HG02970 (cell line): Measurements from ENCODE around the gene TRAF5.

Experiments
- ATAC-seq: cut with Tn5 transposase; IDR thresholded peaks from one replicate; pipeline ENCODE4 v1.9.1; 2021; ENCODE audit warnings: mild to moderate bottlenecking, moderate library complexity, moderate number of reproducible peaks; ENCODE audit not compliant: unreplicated experiment, low FRiP score

TRAF5 gene

GRCh38 chr1:211326140-211326527, 499 bp upstream of the TRAF5 start:
- no peak for ATAC-seq

GRCh38 chr1:211327346-211327921, 801 bp downstream of the TRAF5 start:
- no peak for ATAC-seq

- ATAC-seq, result no peak
Measured at GRCh38 chr1:211328084-211328694, 1.6 kb downstream of the TRAF5 start.

GRCh38 chr1:211328866-211329475, 2.3 kb downstream of the TRAF5 start:
- no peak for ATAC-seq

- no peak for ATAC-seq
Measured at GRCh38 chr1:211329764-211330201, 3.1 kb downstream of the TRAF5 start.

GRCh38 chr1:211330282-211330936, 3.8 kb downstream of the TRAF5 start:
- ATAC-seq, result no peak

DNA sequence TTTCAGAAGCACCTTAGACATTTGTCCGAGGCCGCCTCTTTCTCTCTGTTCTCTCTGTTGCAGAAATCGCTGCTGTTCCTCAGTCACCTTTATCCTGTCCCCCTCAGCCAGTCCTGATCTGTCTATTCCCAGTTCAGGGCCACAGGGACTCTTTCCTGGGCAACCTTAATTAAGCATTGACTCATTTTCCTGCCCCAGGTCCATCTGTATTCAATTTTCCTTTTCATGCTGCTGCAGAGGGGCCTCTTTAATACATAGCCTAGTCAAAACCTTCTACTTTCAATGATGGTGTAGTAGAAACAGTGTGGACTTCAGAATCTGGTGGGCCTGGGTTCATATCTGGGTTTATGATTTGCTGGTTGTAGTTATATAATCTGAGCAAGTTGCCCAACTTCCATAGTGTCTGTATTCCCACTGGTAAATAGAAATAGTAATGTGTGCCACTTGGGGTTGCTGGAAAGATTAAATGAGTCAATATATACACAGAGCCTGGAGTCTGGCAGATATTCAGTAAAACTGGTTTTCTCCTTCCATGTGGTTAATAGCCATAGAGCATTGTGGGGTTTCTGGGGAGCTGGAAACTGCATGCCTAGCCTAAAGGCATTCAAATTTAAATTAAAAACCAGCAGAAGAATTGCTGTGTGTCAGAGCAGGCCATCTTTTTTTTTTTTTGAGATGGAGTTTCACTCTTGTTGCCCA, 4.5 kb downstream of the TRAF5 start:
- no peak for ATAC-seq

- ATAC-seq, result no peak
Measured at GRCh38 chr1:211332036-211332616, 5.5 kb downstream of the TRAF5 start.

DNA sequence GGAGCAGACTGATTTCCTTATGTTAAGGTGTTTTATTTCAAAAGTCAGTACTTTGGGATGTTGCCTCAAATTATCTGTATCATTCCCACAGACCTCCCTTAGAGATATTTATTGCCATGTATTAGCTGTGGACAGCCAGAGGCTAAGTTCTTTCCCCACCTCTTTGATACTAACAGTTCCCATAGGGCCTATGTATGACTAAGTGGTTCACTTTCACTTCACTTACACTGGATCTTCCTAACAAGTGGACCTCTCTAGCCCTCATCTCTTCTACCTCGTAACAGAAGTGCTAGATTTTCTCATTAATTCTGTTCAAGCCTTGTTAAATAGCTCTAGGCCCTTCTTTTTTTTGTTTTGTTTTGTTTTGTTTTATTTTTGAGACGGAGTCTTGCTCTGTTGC, 6.2 kb downstream of the TRAF5 start:
- no peak for ATAC-seq

GRCh38 chr1:211333906-211334305, 7.3 kb downstream of the TRAF5 start:
- no peak for ATAC-seq

DNA sequence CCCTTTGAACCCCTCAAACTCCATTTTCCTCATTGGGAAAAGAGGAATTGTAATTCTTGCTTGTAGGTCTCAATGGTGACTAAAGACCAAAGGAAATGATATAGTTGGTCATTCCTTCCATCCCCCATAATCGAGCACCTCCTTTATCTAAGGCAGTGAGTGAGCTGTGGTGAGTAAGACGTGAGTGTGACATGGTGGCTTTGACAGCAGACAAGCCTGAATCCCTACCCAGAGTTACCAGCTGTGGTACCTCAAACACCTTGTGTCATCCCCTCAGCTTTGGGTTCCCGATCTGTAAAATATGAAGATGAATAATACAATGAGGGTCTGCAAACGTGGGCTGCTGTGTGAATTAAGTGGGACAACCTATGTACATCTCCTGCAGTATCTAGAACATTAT, 8.4 kb downstream of the TRAF5 start:
- no peak for ATAC-seq

GRCh38 chr1:211335522-211336157, 9.0 kb downstream of the TRAF5 start:
- no peak for ATAC-seq

GRCh38 chr1:211336161-211336560, 9.5 kb downstream of the TRAF5 start:
- no peak for ATAC-seq

- ATAC-seq, result no peak
Measured at GRCh38 chr1:211336775-211337174, 10.1 kb downstream of the TRAF5 start.

DNA sequence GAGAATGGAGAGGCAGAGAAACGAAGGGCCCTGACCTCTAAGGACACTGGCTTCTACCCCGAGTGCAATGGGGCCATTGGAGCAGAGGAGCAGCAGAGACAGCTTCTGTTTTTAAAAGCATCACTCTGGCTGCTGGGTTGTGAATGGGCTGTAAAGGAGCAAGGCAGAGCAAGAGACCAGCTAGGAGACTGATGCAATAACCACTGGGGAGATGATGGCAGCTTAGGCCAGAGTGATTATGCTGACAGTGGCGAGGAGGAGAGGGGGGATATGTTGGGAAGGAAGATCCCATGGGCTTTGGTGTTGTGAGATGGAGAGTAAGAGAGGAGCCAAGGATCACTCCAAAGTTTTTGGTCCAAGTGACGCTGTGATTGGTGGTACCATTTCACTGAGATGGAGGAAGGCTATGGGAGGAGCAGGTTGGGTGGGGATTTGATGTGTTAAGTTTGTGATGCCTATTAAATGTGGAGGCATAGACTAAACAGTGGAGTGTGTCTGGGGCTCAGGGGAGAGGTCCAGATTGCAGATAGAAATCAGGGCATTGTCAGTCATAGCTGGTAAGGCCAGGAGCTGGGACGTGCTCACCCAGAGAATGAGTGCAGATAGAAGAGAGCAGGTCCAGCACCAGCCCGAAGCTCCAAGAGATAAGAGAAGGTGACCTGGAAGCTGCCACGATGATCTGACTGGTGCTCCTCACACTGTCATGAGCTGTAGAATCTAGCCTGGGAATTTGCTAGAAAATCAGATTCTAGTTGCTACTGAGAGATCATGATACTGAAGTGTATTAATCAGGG, 11.0 kb downstream of the TRAF5 start:
- no peak for ATAC-seq

- ATAC-seq, result no peak
Measured at GRCh38 chr1:211338224-211338620, 11.6 kb downstream of the TRAF5 start.

- ATAC-seq, result no peak
Measured at GRCh38 chr1:211339631-211340041, 13.0 kb downstream of the TRAF5 start.

DNA sequence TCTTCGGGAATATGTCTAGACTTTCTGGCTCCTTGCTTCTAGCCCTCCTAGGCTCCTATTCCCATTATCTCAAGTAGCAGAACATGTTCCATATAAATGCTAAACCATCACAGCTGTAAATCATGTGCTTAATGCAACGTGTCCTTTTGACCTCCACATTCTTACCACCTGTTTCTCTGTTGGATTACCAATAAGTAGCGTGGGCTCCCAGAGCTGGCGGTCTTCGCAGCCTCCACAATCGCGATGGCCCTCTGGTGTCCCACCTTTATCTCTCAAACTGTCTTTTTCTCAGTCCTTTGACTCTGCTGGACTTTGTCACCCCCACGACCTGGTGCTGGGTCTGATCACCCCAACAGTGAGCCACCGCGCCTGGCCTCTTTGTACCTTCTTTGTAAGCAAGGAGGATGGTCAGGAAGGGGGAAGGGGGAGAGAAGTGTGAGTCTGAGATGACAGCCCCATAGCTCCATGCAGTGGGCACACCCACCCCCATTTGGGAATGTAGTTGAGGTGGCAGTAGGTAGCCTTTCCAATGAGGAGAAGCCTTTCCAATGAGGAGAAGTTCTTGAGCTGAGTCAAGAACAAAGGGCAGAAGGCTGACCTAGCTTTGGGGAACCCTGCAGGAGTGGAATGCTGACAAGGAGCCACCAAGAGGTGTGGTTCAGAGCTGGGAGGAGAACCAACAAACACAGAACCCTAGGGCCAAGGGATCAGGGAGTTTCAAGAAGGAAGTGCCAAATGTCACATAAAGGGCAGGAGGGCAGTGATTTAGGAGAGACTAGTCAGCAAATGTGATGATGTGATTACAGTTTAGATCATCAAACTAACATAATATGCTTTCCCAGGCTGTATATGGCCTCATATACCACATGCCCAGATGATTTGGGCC, 14.2 kb downstream of the TRAF5 start:
- ATAC-seq, result no peak
